Measurements from ENCODE around the gene POU3F1. TPM values are rescaled to one million over a fixed set of nuclear protein-coding genes. Genes with fewer than 3 reads are reported as not detected.

The POU3F1 gene
- total RNA-seq, 1 experiment from 2014 or later, result not detected

DNA sequence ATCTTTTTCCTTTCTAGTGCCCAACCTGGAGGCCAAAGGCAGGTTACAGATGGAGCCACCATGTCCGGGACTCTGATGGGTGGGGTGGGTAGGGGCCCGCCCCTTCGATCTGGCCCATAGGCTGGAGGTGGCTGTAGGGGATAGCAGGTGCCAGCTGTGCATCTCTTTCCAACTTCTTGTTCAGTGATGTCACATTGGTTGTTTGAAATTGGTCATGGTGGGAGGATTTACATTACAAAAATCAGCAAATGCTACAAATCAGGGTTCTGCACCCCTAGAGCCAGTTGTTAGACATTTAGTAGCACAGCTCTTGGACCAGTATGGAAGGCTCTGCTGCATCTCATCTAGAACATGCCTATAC, 22.4 kb upstream of the POU3F1 start:
- H3K27ac Mint-ChIP-seq (ENCODE audit: unreplicated experiment), result no peak overlapping the region
- H3K27me3 Mint-ChIP-seq (ENCODE audit: unreplicated experiment), result peaks cover 84% of the 10 kb centered on the region
- CTCF ChIA-PET, result interaction anchor here (0.7 kb wide), 1 partner anchor 15 kb away, joined by 9 read pairs; no protein-coding TSS in a partner anchor
- no peaks in the 10 kb centered on the region for H3K9me3 Mint-ChIP-seq (ENCODE audit: low read depth, unreplicated experiment)
- H3K36me3 Mint-ChIP-seq (ENCODE audit: insufficient read depth, unreplicated experiment), result no peaks in the 10 kb centered on the region
- no peak overlapping the region for H3K4me3 Mint-ChIP-seq (ENCODE audit: low read depth, unreplicated experiment)
- no peak for DNase-seq
- no peaks in the 10 kb centered on the region for H3K4me1 Mint-ChIP-seq (ENCODE audit: low read depth, unreplicated experiment)
- TF ChIP-seq, protein P1, sequence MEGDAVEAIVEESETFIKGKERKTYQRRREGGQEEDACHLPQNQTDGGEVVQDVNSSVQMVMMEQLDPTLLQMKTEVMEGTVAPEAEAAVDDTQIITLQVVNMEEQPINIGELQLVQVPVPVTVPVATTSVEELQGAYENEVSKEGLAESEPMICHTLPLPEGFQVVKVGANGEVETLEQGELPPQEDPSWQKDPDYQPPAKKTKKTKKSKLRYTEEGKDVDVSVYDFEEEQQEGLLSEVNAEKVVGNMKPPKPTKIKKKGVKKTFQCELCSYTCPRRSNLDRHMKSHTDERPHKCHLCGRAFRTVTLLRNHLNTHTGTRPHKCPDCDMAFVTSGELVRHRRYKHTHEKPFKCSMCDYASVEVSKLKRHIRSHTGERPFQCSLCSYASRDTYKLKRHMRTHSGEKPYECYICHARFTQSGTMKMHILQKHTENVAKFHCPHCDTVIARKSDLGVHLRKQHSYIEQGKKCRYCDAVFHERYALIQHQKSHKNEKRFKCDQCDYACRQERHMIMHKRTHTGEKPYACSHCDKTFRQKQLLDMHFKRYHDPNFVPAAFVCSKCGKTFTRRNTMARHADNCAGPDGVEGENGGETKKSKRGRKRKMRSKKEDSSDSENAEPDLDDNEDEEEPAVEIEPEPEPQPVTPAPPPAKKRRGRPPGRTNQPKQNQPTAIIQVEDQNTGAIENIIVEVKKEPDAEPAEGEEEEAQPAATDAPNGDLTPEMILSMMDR (IDR thresholded peaks at IDR 0.05; ENCODE audit: unreplicated experiment), result no peak
- intact Hi-C loops (cut with micrococcal nuclease; ENCODE audit: unreplicated experiment), result no loop called here
- BruUV-seq (replicated peaks), result no TSS peak

DNA sequence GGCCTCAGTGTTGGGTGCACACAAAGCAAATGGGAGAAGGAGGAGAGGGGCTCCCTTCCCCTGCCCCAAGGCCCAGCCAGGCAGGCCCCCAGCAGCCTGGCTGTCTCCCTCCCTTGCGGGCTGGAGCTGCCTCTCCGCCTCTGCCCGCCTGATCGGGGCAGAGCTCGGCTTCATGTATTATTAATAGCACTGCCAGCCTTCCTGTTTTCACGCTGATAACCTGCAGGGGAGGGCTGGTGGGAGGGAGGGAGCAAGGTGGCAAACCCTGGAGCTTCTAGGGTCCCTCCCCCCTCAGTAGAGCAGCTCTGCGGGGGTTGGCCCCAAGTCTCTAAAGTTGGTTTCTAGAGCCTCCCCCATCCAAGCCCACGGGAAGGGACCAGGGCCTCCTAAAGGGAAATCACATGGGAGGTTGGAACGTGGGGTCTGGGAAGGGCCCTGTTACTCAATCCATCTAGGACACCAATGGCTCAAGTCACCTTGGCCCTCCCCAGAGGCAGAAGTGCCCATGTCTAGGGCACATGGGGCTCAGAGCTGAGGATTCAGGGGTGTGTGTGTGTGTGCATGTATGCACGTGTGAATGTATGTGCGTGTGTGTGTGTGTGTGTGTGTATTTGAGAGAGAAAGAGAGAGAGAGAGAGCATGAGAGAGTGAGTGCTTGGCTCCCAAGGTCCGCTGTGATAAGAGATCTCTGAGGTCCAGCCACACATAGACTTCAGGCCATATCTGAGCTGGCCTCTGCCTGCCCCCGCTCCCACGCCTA, 21.8 kb upstream of the POU3F1 start:
- no peak for DNase-seq
- CTCF ChIA-PET, result interaction anchor here (0.7 kb wide), 1 partner anchor 15 kb away, joined by 9 read pairs; no protein-coding TSS in a partner anchor
- TF ChIP-seq, protein P1 (IDR thresholded peaks at IDR 0.05; ENCODE audit: unreplicated experiment), result no peak
- no TSS peak for BruUV-seq (replicated peaks)
- intact Hi-C loops (cut with micrococcal nuclease; ENCODE audit: unreplicated experiment), result no loop called here
- no peaks in the 10 kb centered on the region for H3K4me1 Mint-ChIP-seq (ENCODE audit: low read depth, unreplicated experiment)
- H3K4me3 Mint-ChIP-seq (ENCODE audit: low read depth, unreplicated experiment), result no peak overlapping the region
- no peak overlapping the region for H3K27ac Mint-ChIP-seq (ENCODE audit: unreplicated experiment)
- H3K36me3 Mint-ChIP-seq (ENCODE audit: insufficient read depth, unreplicated experiment), result no peaks in the 10 kb centered on the region
- H3K27me3 Mint-ChIP-seq (ENCODE audit: unreplicated experiment), result peaks cover 79% of the 10 kb centered on the region
- H3K9me3 Mint-ChIP-seq (ENCODE audit: low read depth, unreplicated experiment), result no peaks in the 10 kb centered on the region

DNA sequence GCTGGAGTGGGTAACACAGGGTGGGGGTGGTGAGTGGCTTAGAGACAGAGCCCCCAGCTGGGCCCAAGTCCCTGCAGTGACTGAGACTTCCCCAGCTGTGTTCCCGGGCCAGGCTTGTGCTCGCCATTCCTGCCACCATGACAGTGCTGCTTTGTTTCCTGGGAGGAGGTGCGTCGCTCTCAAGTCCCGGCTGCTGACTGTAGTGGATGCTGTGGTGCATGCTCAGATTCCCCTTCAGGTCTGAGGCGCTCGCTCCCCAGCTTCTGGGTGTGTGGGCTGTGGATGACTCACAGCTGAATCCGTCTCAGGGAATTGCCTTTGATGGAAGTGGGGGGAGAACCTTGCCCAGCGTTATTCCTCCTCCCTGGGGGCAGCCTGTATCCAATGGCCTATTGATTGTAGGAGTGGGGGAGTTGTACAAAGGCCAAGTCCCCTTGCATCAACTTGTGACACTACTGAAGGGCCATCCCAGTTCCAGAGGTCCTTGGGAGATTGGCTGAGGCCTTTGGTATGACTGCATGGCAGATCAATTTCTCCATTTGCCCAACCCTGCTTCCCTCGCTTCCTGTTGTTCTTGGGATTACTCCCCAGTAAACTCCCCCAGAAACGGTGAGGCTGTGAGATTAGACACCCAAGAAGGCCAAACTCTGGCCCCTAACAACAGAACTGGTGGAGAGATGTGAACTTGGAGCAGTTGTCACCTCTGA, 17.8 kb upstream of the POU3F1 start:
- DNase-seq, result peak; percentile 20
- intact Hi-C loops (cut with micrococcal nuclease; ENCODE audit: unreplicated experiment), result no loop called here
- no peak overlapping the region for H3K4me3 Mint-ChIP-seq (ENCODE audit: low read depth, unreplicated experiment)
- no peaks in the 10 kb centered on the region for H3K4me1 Mint-ChIP-seq (ENCODE audit: low read depth, unreplicated experiment)
- H3K27me3 Mint-ChIP-seq (ENCODE audit: unreplicated experiment), result peaks cover 69% of the 10 kb centered on the region
- no peak overlapping the region for H3K27ac Mint-ChIP-seq (ENCODE audit: unreplicated experiment)
- no TSS peak for BruUV-seq (replicated peaks)
- no peaks in the 10 kb centered on the region for H3K9me3 Mint-ChIP-seq (ENCODE audit: low read depth, unreplicated experiment)
- TF ChIP-seq, protein P1 (IDR thresholded peaks at IDR 0.05; ENCODE audit: unreplicated experiment), result no peak
- CTCF ChIA-PET, result interaction anchor here (0.6 kb wide), 1 partner anchor 799 kb away, joined by 3 read pairs; no protein-coding TSS in a partner anchor
- no peaks in the 10 kb centered on the region for H3K36me3 Mint-ChIP-seq (ENCODE audit: insufficient read depth, unreplicated experiment)

DNA sequence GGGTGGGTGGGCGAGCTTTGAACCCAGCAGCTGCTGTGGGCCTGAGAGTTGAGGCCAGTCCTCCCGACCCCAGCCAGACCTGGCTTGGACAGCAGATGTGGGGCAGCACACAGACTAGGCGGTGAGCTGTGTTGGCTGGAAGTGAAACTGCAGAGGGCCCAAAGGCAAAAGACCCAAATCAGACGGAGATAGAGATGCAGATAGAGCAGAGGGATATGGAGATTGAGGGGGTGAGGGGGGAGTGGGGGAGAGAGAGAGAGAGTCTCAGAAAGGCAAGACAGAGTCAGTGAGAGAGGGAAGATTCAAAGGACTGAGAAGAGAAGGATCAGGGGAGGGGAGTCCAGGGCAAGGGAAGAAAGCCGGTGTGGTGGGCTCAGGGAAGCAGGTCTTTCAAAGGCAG, 17.0 kb upstream of the POU3F1 start:
- BruUV-seq (replicated peaks), result no TSS peak
- no peak overlapping the region for H3K27ac Mint-ChIP-seq (ENCODE audit: unreplicated experiment)
- CTCF ChIA-PET, result interaction anchor here (0.7 kb wide), 1 partner anchor 15 kb away, joined by 6 read pairs; no protein-coding TSS in a partner anchor

More for the DNA sequence above, 17.0 kb upstream of the POU3F1 start:
- no peaks in the 10 kb centered on the region for H3K36me3 Mint-ChIP-seq (ENCODE audit: insufficient read depth, unreplicated experiment)
- H3K9me3 Mint-ChIP-seq (ENCODE audit: low read depth, unreplicated experiment), result no peaks in the 10 kb centered on the region
- DNase-seq, result no peak
- TF ChIP-seq, protein P1 (IDR thresholded peaks at IDR 0.05; ENCODE audit: unreplicated experiment), result no peak
- peaks cover 69% of the 10 kb centered on the region for H3K27me3 Mint-ChIP-seq (ENCODE audit: unreplicated experiment)
- H3K4me1 Mint-ChIP-seq (ENCODE audit: low read depth, unreplicated experiment), result no peaks in the 10 kb centered on the region
- intact Hi-C loops (cut with micrococcal nuclease; ENCODE audit: unreplicated experiment), result no loop called here
- no peak overlapping the region for H3K4me3 Mint-ChIP-seq (ENCODE audit: low read depth, unreplicated experiment)
